HepG2 (cell line): ENCODE data around the gene TBX15. TPM values are rescaled to one million over a fixed set of nuclear protein-coding genes. Genes with fewer than 3 reads are reported as not detected.
A peak's percentile ranks its signal among the peaks of the same experiment; 100 is the strongest.

ENCODE experiments used
- CREB3 ChIP-seq: sonication (generic); formaldehyde crosslinking; IDR thresholded peaks from 2 replicates; pipeline ENCODE4 v1.5.0; 2020; ENCODE audit warnings: missing genetic modification reagents
- E2F1 ChIP-seq: sonication (generic); formaldehyde crosslinking; IDR thresholded peaks from 2 replicates; pipeline ENCODE4 v1.5.0; 2020; ENCODE audit warnings: missing genetic modification reagents
- ETS1 ChIP-seq: sonication (generic); formaldehyde crosslinking; IDR thresholded peaks from 2 replicates; pipeline ENCODE4 v1.4.0; 2020; ENCODE audit warnings: missing genetic modification reagents
- MIER3 ChIP-seq: IDR thresholded peaks from 2 replicates; pipeline ENCODE4 v1.6.1; 2016; ENCODE audit warnings: missing compliant biosample characterization, borderline replicate concordance
- NFE2 ChIP-seq: sonication (generic); formaldehyde crosslinking; IDR thresholded peaks from 2 replicates; pipeline ENCODE4 v1.4.0; 2020; ENCODE audit warnings: missing genetic modification reagents
- NFKB2 ChIP-seq: sonication (generic); formaldehyde crosslinking; IDR thresholded peaks from 2 replicates; pipeline ENCODE4 v1.4.0; 2020; ENCODE audit warnings: missing genetic modification reagents, borderline replicate concordance
- NFRKB ChIP-seq: fragments of 450-650 bp; IDR thresholded peaks from 2 replicates; pipeline ENCODE4 v1.6.1; 2017
- PATZ1 ChIP-seq: sonication (generic); formaldehyde crosslinking; IDR thresholded peaks from 2 replicates; pipeline ENCODE4 v1.4.0; 2020; ENCODE audit warnings: missing genetic modification reagents
- RFX3 ChIP-seq: IDR thresholded peaks from 2 replicates; pipeline ENCODE4 v1.6.1; 2016; ENCODE audit warnings: missing biosample characterization, missing genetic modification reagents
- SIX4 ChIP-seq: sonication (generic); formaldehyde crosslinking; IDR thresholded peaks from 2 replicates; pipeline ENCODE4 v1.4.0; 2020; ENCODE audit warnings: missing genetic modification reagents
- ZNF335 ChIP-seq: sonication (generic); formaldehyde crosslinking; IDR thresholded peaks from 2 replicates; pipeline ENCODE4 v1.4.0; 2020; ENCODE audit warnings: missing genetic modification reagents
- ZNF354B ChIP-seq: sonication (generic); formaldehyde crosslinking; IDR thresholded peaks from 2 replicates; pipeline ENCODE4 v1.8.0; 2022; ENCODE audit warnings: mild to moderate bottlenecking, missing genetic modification reagents
- ZNF513 ChIP-seq: sonication (generic); formaldehyde crosslinking; conservative IDR thresholded peaks from 2 replicates; pipeline ENCODE4 v1.5.0; 2020; ENCODE audit warnings: missing genetic modification reagents
- ZSCAN5A ChIP-seq: sonication (generic); formaldehyde crosslinking; IDR thresholded peaks from 2 replicates; pipeline ENCODE4 v1.8.0; 2022; ENCODE audit warnings: mild to moderate bottlenecking, missing genetic modification reagents, borderline replicate concordance
- polyA plus RNA-seq, 8 experiments: library from polyadenylated mRNA; depleted of rRNA in 3 of 8; stranded (reverse) in 7 of 8; unstranded in 1 of 8; fragments of >200 nt; fragmentation: Illumina TruSeq in 4 of 8; extraction: Trizol in 4 of 8; gene quantifications; 2 replicates each; pipeline versions ENCODE4 v1.2.1 to v1.2.3, GENCODE V29; 2011 to 2016; ENCODE audit warnings: low read depth in 4 of 8, missing spikeins in 1 of 8, mixed read lengths in 1 of 8; ENCODE audit not compliant: insufficient read depth in 1 of 8
- total RNA-seq, 5 experiments: library from RNA; depleted of rRNA; stranded (reverse); fragments of >200 nt; fragmentation: Illumina TruSeq; extraction: Trizol; gene quantifications; 2 replicates each; pipeline ENCODE4 v1.2.3, GENCODE V29; 2016; ENCODE audit warnings: low read depth in 1 of 5
- TF ChIP-seq, protein P1 (sequence below): sonication (generic); formaldehyde crosslinking; IDR thresholded peaks from 2 replicates; pipeline ENCODE4 v1.4.0; 2020; ENCODE audit warnings: missing genetic modification reagents, borderline replicate concordance

Gene TBX15
- total and polyA plus RNA-seq, 2 of the 13 experiments (the other 11 are each of a cell fraction or from before 2014, with no cell fraction given), result 0.42 to 1.9 TPM

DNA sequence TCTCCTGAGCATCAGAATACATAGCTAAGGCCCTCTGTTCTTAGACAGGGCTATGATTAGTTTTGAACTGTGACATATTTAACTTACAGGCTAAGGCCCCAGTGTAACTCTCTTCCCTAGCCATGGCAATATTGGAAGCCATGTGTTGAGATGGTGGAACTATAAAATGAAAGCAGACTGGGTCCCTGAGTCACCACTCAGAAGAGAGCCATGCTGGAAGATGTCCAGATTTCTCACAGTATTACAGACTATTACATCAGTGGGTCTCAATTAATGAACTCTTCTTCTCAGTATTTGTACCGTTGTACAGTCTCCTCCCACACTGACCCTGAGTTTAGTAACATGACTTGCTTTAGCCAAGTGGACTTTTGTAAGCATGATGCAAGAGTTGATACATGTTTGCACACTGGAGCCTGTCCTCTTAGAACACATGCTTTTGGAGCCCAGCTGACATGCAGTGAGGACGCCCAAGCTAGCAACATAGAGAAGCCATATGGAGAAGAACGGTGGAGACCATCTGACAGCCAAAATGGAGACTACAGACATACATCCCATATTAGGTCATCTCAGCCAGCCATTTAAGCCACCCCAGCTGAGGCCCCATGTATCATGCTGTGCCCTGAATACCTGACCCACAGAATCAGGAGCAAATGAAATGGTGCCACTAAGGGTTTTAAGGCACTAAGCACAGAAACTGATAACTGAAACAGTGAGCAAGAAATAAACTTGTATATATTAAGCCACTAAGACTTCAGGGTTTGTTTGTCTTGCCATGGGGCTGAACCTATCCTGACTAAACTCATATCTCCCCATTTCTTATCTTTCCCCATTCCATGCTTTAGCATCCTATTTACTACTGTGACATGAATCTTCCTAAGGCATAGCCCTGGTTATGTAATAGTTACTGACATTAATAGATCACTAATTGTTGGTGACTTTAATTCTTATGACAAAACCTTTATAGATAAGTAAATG is 24.4 kb downstream of the TBX15 start (continued):
- TF ChIP-seq CREB3 (no peak), RFX3 (CRISPR knock-in tag) (no peak; the same call in 1 of the 2 replicates), NFKB2 (no peak), ZNF354B (CRISPR knock-in tag) (no peak), SIX4 (CRISPR knock-in tag) (peak; percentile 88), PATZ1 (peak; percentile 53), NFRKB (no peak), ZSCAN5A (CRISPR knock-in tag) (no peak), ZNF513 (CRISPR knock-in tag) (no peak), MIER3 (CRISPR knock-in tag) (peak; percentile 97; the same call in 1 of the 2 replicates), ETS1 (CRISPR knock-in tag) (no peak), E2F1 (CRISPR knock-in tag) (no peak), ZNF335 (CRISPR knock-in tag) (peak; percentile 67), NFE2 (CRISPR knock-in tag) (0 out of 2 replicates have a peak, but pooled peaks have one; percentile 9)
- TF ChIP-seq, protein P1, sequence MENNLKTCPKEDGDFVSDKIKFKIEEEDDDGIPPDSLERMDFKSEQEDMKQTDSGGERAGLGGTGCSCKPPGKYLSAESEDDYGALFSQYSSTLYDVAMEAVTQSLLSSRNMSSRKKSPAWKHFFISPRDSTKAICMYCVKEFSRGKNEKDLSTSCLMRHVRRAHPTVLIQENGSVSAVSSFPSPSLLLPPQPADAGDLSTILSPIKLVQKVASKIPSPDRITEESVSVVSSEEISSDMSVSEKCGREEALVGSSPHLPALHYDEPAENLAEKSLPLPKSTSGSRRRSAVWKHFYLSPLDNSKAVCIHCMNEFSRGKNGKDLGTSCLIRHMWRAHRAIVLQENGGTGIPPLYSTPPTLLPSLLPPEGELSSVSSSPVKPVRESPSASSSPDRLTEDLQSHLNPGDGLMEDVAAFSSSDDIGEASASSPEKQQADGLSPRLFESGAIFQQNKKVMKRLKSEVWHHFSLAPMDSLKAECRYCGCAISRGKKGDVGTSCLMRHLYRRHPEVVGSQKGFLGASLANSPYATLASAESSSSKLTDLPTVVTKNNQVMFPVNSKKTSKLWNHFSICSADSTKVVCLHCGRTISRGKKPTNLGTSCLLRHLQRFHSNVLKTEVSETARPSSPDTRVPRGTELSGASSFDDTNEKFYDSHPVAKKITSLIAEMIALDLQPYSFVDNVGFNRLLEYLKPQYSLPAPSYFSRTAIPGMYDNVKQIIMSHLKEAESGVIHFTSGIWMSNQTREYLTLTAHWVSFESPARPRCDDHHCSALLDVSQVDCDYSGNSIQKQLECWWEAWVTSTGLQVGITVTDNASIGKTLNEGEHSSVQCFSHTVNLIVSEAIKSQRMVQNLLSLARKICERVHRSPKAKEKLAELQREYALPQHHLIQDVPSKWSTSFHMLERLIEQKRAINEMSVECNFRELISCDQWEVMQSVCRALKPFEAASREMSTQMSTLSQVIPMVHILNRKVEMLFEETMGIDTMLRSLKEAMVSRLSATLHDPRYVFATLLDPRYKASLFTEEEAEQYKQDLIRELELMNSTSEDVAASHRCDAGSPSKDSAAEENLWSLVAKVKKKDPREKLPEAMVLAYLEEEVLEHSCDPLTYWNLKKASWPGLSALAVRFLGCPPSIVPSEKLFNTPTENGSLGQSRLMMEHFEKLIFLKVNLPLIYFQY (CRISPR knock-in tag), result peak; percentile 42; the same call in 1 of the 2 replicates
